ENCODE data around the gene SPHKAP.

DNA sequence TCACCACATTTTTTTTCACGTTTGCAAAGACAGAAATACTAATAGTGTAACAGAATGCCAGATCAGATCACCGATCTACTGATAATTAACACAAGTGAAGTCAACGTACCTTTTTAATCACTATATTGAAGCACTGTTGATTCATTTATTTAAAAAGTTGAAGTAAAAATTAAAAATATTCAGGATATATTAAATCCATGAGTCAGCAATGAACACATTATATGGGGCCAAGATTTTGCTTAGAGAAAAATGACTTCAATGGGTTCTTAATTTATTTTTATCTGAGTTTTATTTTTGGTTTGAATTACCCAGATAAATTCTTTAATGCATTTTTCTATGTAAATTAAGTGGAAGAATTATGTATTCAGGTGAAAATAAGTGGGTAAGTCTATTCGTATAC, 14.2 kb downstream of the SPHKAP start:
- TF ChIP-seq, protein P1, sequence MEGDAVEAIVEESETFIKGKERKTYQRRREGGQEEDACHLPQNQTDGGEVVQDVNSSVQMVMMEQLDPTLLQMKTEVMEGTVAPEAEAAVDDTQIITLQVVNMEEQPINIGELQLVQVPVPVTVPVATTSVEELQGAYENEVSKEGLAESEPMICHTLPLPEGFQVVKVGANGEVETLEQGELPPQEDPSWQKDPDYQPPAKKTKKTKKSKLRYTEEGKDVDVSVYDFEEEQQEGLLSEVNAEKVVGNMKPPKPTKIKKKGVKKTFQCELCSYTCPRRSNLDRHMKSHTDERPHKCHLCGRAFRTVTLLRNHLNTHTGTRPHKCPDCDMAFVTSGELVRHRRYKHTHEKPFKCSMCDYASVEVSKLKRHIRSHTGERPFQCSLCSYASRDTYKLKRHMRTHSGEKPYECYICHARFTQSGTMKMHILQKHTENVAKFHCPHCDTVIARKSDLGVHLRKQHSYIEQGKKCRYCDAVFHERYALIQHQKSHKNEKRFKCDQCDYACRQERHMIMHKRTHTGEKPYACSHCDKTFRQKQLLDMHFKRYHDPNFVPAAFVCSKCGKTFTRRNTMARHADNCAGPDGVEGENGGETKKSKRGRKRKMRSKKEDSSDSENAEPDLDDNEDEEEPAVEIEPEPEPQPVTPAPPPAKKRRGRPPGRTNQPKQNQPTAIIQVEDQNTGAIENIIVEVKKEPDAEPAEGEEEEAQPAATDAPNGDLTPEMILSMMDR (IDR thresholded peaks at IDR 0.05) = no peak
- no peak for TF ChIP-seq POLR2A (IDR thresholded peaks at IDR 0.05)
